HepG2 (cell line): ENCODE measurements around the gene SLC7A10. TPM values are rescaled to one million over a fixed set of nuclear protein-coding genes. Genes with fewer than 3 reads are reported as not detected.

Experiments
- ARNT2 ChIP-seq: sonication (generic); formaldehyde crosslinking; IDR thresholded peaks from 2 replicates; pipeline ENCODE4 v1.8.0; 2022; ENCODE audit warnings: mild to moderate bottlenecking, low read depth, missing genetic modification reagents, moderate library complexity
- KLF16 ChIP-seq, 2 experiments: sonication (generic) in 1 of 2; formaldehyde crosslinking in 1 of 2; IDR thresholded peaks; 2 replicates each; pipeline versions ENCODE4 v1.6.1 to v1.8.0; 2016 to 2023; ENCODE audit warnings: missing genetic modification reagents in 2 of 2, missing compliant biosample characterization in 1 of 2
- MAF1 ChIP-seq: sonication (generic); formaldehyde crosslinking; IDR thresholded peaks from 2 replicates; pipeline ENCODE4 v1.5.0; 2020; ENCODE audit warnings: missing genetic modification reagents, borderline replicate concordance
- MED8 ChIP-seq: sonication (generic); formaldehyde crosslinking; IDR thresholded peaks from 2 replicates; pipeline ENCODE4 v1.8.1; 2023; ENCODE audit warnings: mild to moderate bottlenecking, missing genetic modification reagents; ENCODE audit not compliant: insufficient replicate concordance
- MLLT10 ChIP-seq: sonication (generic); formaldehyde crosslinking; IDR thresholded peaks from 2 replicates; pipeline ENCODE4 v1.4.0; 2020; ENCODE audit warnings: missing genetic modification reagents
- NCOA1 ChIP-seq: sonication (generic); formaldehyde crosslinking; IDR thresholded peaks from 2 replicates; pipeline ENCODE4 v1.9.0; 2021; ENCODE audit warnings: missing genetic modification reagents
- NCOR1 ChIP-seq: fragments of 200-600 bp; sonication (generic); IDR thresholded peaks from 2 replicates; pipeline ENCODE4 v1.7.0; 2017; ENCODE audit warnings: antibody characterized with exemption, low read length, borderline replicate concordance
- NFIC ChIP-seq: IDR thresholded peaks from 2 replicates; pipeline ENCODE4 v1.6.1; 2012; ENCODE audit warnings: mild to moderate bottlenecking, low read length, inconsistent platforms
- NR2C2 ChIP-seq: sonication (generic); formaldehyde crosslinking; IDR thresholded peaks from 2 replicates; pipeline ENCODE4 v1.4.0; 2020; ENCODE audit warnings: missing genetic modification reagents, mild to moderate bottlenecking, moderate library complexity, borderline replicate concordance
- RAD51 ChIP-seq: fragments of 450-650 bp; IDR thresholded peaks from 2 replicates; pipeline ENCODE4 v1.6.1; 2016; ENCODE audit warnings: borderline replicate concordance
- RXRB ChIP-seq: IDR thresholded peaks from 2 replicates; pipeline ENCODE4 v1.6.1; 2016; ENCODE audit warnings: borderline replicate concordance, missing genetic modification reagents, missing compliant biosample characterization
- SAP130 ChIP-seq: IDR thresholded peaks from 2 replicates; pipeline ENCODE4 v1.6.1; 2016; ENCODE audit warnings: low read depth
- SYNCRIP ChIP-seq: fragments of 200-400 bp; formaldehyde crosslinking; IDR thresholded peaks from 2 replicates; pipeline ENCODE4 v1.6.1; 2018; ENCODE audit warnings: mild to moderate bottlenecking, low read depth, low read length; ENCODE audit not compliant: insufficient read depth
- TCF7L2 ChIP-seq: IDR thresholded peaks from 2 replicates; pipeline ENCODE4 v1.6.1; 2011; ENCODE audit warnings: mild to moderate bottlenecking, low read depth, low read length, moderate library complexity
- ZKSCAN5 ChIP-seq: sonication (generic); formaldehyde crosslinking; IDR thresholded peaks from 2 replicates; pipeline ENCODE4 v1.5.1; 2020; ENCODE audit warnings: mild to moderate bottlenecking, missing genetic modification reagents
- ZNF136 ChIP-seq: sonication (generic); formaldehyde crosslinking; IDR thresholded peaks from 2 replicates; pipeline ENCODE4 v1.8.1; 2022; ENCODE audit warnings: low read depth, mild to moderate bottlenecking, moderate library complexity, missing genetic modification reagents
- ZNF501 ChIP-seq: sonication (generic); formaldehyde crosslinking; IDR thresholded peaks from 2 replicates; pipeline ENCODE4 v1.5.1; 2020; ENCODE audit warnings: mild to moderate bottlenecking, moderate library complexity, missing genetic modification reagents
- polyA plus RNA-seq, 8 experiments: library from polyadenylated mRNA; depleted of rRNA in 3 of 8; stranded (reverse) in 7 of 8; unstranded in 1 of 8; fragments of >200 nt; fragmentation: Illumina TruSeq in 4 of 8; extraction: Trizol in 4 of 8; gene quantifications; 2 replicates each; pipeline versions ENCODE4 v1.2.1 to v1.2.3, GENCODE V29; 2011 to 2016; ENCODE audit warnings: low read depth in 4 of 8, missing spikeins in 1 of 8, mixed read lengths in 1 of 8; ENCODE audit not compliant: insufficient read depth in 1 of 8
- total RNA-seq, 5 experiments: library from RNA; depleted of rRNA; stranded (reverse); fragments of >200 nt; fragmentation: Illumina TruSeq; extraction: Trizol; gene quantifications; 2 replicates each; pipeline ENCODE4 v1.2.3, GENCODE V29; 2016; ENCODE audit warnings: low read depth in 1 of 5
- TF ChIP-seq, protein P1 (sequence below): sonication (generic); formaldehyde crosslinking; IDR thresholded peaks from 2 replicates; pipeline ENCODE4 v1.8.1; 2023; ENCODE audit warnings: mild to moderate bottlenecking, inconsistent platforms, moderate library complexity, missing genetic modification reagents, borderline replicate concordance
- TF ChIP-seq, protein P2 (sequence below): sonication (generic); formaldehyde crosslinking; IDR thresholded peaks from 2 replicates; pipeline ENCODE4 v1.5.0; 2020; ENCODE audit warnings: missing genetic modification reagents
- TF ChIP-seq, protein P3 (sequence below): sonication (generic); formaldehyde crosslinking; IDR thresholded peaks from 2 replicates; pipeline ENCODE4 v1.4.0; 2020; ENCODE audit warnings: missing genetic modification reagents
- TF ChIP-seq, protein P4 (sequence below): sonication (generic); formaldehyde crosslinking; IDR thresholded peaks from 2 replicates; pipeline ENCODE4 v1.9.0; 2021; ENCODE audit warnings: missing genetic modification reagents, mild to moderate bottlenecking, borderline replicate concordance
- TF ChIP-seq, protein P5 (sequence below): sonication (generic); formaldehyde crosslinking; conservative IDR thresholded peaks from 2 replicates; pipeline ENCODE4 v1.8.0; 2022; ENCODE audit warnings: mild to moderate bottlenecking, moderate library complexity, missing genetic modification reagents
- TF ChIP-seq, protein P6 (sequence below), 2 experiments: sonication (generic) in 1 of 2; formaldehyde crosslinking in 1 of 2; IDR thresholded peaks; 2 replicates each; pipeline versions ENCODE4 v1.5.1 to v1.6.1; 2011 to 2020; ENCODE audit warnings: borderline replicate concordance in 1 of 2, low read depth in 1 of 2, low read length in 1 of 2, mild to moderate bottlenecking in 1 of 2, missing genetic modification reagents in 1 of 2, moderate library complexity in 1 of 2

The SLC7A10 gene
- total and polyA plus RNA-seq, 2 of the 13 experiments (the other 11 are each of a cell fraction or from before 2014, with no cell fraction given): 1.1 to 2.2 TPM

DNA sequence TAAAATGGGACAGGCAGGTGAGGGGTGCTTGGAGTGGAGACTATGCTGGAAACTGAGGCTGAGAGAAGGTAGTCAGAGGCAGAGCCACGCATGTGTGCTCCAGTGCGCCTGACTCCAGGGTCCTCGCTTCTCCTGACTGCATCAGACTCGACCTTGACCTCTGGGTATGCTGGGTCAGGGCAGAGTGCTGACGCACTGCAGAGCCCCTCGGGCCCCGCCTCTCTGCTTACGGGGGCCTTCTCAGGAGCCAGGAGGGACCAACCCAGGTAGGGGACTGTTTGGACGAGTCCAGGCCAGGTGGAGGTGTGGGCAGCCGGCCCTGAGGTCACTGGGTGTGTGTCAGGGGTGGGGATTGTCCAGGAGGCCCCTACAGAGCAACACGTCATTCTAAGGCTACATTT is 22.9 kb upstream of the SLC7A10 start (continued):
- TF ChIP-seq TCF7L2 (no peak), NCOR1 (peak; percentile 54; the same call in 1 of the 2 replicates), KLF16 (CRISPR knock-in tag; IDR thresholded peaks at IDR 0.05) (no peak), NR2C2 (CRISPR knock-in tag) (peak; percentile 91), SYNCRIP (no peak), MLLT10 (CRISPR knock-in tag) (no peak), NCOA1 (CRISPR knock-in tag) (no peak; the same call in 1 of the 2 replicates), MAF1 (no peak), RAD51 (no peak), MED8 (CRISPR knock-in tag) (no peak), RXRB (peak; percentile 64; the same call in 1 of the 2 replicates), ZNF136 (CRISPR knock-in tag) (no peak), ZNF501 (CRISPR knock-in tag) (no peak), NFIC (no peak), SAP130 (CRISPR knock-in tag) (peak; percentile 23), ZKSCAN5 (no peak), ARNT2 (no peak)
- TF ChIP-seq, protein P1, sequence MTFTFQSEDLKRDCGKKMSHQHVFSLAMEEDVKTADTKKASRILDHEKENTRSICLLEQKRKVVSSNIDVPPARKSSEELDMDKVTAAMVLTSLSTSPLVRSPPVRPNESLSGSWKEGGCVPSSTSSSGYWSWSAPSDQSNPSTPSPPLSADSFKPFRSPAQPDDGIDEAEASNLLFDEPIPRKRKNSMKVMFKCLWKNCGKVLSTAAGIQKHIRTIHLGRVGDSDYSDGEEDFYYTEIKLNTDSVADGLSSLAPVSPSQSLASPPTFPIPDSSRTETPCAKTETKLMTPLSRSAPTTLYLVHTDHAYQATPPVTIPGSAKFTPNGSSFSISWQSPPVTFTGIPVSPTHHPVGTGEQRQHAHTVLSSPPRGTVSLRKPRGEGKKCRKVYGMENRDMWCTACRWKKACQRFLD: no peak
- TF ChIP-seq, protein P2, sequence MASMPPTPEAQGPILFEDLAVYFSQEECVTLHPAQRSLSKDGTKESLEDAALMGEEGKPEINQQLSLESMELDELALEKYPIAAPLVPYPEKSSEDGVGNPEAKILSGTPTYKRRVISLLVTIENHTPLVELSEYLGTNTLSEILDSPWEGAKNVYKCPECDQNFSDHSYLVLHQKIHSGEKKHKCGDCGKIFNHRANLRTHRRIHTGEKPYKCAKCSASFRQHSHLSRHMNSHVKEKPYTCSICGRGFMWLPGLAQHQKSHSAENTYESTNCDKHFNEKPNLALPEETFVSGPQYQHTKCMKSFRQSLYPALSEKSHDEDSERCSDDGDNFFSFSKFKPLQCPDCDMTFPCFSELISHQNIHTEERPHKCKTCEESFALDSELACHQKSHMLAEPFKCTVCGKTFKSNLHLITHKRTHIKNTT (CRISPR knock-in tag): no peak
- TF ChIP-seq, protein P3, sequence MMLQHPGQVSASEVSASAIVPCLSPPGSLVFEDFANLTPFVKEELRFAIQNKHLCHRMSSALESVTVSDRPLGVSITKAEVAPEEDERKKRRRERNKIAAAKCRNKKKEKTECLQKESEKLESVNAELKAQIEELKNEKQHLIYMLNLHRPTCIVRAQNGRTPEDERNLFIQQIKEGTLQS: no peak
- TF ChIP-seq, protein P4, sequence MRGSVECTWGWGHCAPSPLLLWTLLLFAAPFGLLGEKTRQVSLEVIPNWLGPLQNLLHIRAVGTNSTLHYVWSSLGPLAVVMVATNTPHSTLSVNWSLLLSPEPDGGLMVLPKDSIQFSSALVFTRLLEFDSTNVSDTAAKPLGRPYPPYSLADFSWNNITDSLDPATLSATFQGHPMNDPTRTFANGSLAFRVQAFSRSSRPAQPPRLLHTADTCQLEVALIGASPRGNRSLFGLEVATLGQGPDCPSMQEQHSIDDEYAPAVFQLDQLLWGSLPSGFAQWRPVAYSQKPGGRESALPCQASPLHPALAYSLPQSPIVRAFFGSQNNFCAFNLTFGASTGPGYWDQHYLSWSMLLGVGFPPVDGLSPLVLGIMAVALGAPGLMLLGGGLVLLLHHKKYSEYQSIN (CRISPR knock-in tag): no peak
- TF ChIP-seq, protein P5, sequence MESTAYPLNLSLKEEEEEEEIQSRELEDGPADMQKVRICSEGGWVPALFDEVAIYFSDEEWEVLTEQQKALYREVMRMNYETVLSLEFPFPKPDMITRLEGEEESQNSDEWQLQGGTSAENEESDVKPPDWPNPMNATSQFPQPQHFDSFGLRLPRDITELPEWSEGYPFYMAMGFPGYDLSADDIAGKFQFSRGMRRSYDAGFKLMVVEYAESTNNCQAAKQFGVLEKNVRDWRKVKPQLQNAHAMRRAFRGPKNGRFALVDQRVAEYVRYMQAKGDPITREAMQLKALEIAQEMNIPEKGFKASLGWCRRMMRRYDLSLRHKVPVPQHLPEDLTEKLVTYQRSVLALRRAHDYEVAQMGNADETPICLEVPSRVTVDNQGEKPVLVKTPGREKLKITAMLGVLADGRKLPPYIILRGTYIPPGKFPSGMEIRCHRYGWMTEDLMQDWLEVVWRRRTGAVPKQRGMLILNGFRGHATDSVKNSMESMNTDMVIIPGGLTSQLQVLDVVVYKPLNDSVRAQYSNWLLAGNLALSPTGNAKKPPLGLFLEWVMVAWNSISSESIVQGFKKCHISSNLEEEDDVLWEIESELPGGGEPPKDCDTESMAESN (CRISPR knock-in tag): peak; percentile 33; the same call in 1 of the 2 replicates
- TF ChIP-seq, protein P6, sequence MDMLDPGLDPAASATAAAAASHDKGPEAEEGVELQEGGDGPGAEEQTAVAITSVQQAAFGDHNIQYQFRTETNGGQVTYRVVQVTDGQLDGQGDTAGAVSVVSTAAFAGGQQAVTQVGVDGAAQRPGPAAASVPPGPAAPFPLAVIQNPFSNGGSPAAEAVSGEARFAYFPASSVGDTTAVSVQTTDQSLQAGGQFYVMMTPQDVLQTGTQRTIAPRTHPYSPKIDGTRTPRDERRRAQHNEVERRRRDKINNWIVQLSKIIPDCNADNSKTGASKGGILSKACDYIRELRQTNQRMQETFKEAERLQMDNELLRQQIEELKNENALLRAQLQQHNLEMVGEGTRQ (IDR thresholded peaks at IDR 0.05; ENCODE audit: low read depth, low read length): no peak
- TF ChIP-seq, protein P6 (CRISPR knock-in tag; IDR thresholded peaks at IDR 0.05; ENCODE audit: borderline replicate concordance): no peak
